NCI-H2196 (cell line): ENCODE measurements around the gene PHF8.

Experiments
- DNase-seq: peaks from one replicate; lab custom pipeline; 2025; ENCODE audit not compliant: unreplicated experiment; lab: John Stamatoyannopoulos, UW

The PHF8 gene

GRCh38 chrX:54044126-54044876 lies at the start of gene PHF8:
TSS of gene PHF8 (minus strand) at chrX:54044473. CDS start at chrX:54042728, 1,745 bp downstream.
- DNase-seq: peak; percentile 90

GRCh38 chrX:54093571-54093970 lies 49.3 kb upstream of the PHF8 start:
- DNase-seq: no peak

GRCh38 chrX:54093159-54093558 lies 48.9 kb upstream of the PHF8 start:
- DNase-seq: no peak

GRCh38 chrX:54090880-54091279 lies 46.6 kb upstream of the PHF8 start:
- DNase-seq: no peak

- DNase-seq: no peak
Observed at GRCh38 chrX:54089191-54089590, 44.9 kb upstream of the PHF8 start.

- DNase-seq: no peak
Observed at GRCh38 chrX:54087661-54088060, 43.4 kb upstream of the PHF8 start.

- no peak for DNase-seq
Observed at GRCh38 chrX:54085666-54086065, 41.4 kb upstream of the PHF8 start.

- DNase-seq: no peak
Observed at GRCh38 chrX:54076903-54077302, 32.6 kb upstream of the PHF8 start.

GRCh38 chrX:54074826-54075225 lies 30.6 kb upstream of the PHF8 start:
- no peak for DNase-seq

GRCh38 chrX:54067766-54068165 lies 23.5 kb upstream of the PHF8 start:
- DNase-seq: no peak

- DNase-seq: no peak
Observed at GRCh38 chrX:54066841-54067240, 22.6 kb upstream of the PHF8 start.

- DNase-seq: no peak
Observed at GRCh38 chrX:54064564-54064963, 20.3 kb upstream of the PHF8 start.

- no peak for DNase-seq
Observed at GRCh38 chrX:54063361-54063760, 19.1 kb upstream of the PHF8 start.

GRCh38 chrX:54049801-54050200 lies 5.5 kb upstream of the PHF8 start:
- DNase-seq: no peak

GRCh38 chrX:54048412-54048811 lies 4.1 kb upstream of the PHF8 start:
- no peak for DNase-seq

GRCh38 chrX:54045563-54046228 lies 1.4 kb upstream of the PHF8 start:
- DNase-seq: peak; percentile 28

- no peak for DNase-seq
Observed at GRCh38 chrX:54044877-54045338, 635 bp upstream of the PHF8 start.

GRCh38 chrX:54043541-54044125 lies 640 bp downstream of the PHF8 start:
- DNase-seq: no peak

- DNase-seq: no peak
Observed at GRCh38 chrX:54043056-54043455, 1.2 kb downstream of the PHF8 start.

- DNase-seq: peak; percentile 35
Observed at GRCh38 chrX:54042609-54043021, 1.7 kb downstream of the PHF8 start.

- no peak for DNase-seq
Observed at GRCh38 chrX:54030329-54030728, 13.9 kb downstream of the PHF8 start.

GRCh38 chrX:54029529-54030143 lies 14.6 kb downstream of the PHF8 start:
- peak; percentile 73 for DNase-seq
